Chondrocyte (in vitro differentiated cells): Measurements from ENCODE around the gene OSR1. TPM values are rescaled to one million over a fixed set of nuclear protein-coding genes. Genes with fewer than 3 reads are reported as not detected.

Experiments
- DNase-seq: peaks from one replicate; pipeline ENCODE4 v3.0.0; 2021; ENCODE audit warnings: mixed read lengths, low spot score
- H3K27ac Mint-ChIP-seq: one replicate; pipeline ENCODE4 v1.8.0; 2021; ENCODE audit warnings: mild to moderate bottlenecking, moderate library complexity, mixed read lengths; ENCODE audit not compliant: unreplicated experiment
- H3K27me3 Mint-ChIP-seq: 2 replicates; pipeline ENCODE4 v1.8.0; 2021; ENCODE audit warnings: low read depth, mixed read lengths
- H3K36me3 Mint-ChIP-seq: 2 replicates; pipeline ENCODE4 v1.8.0; 2021; ENCODE audit warnings: low read depth, mixed read lengths
- H3K4me1 Mint-ChIP-seq: 2 replicates; pipeline ENCODE4 v1.8.0; 2021; ENCODE audit warnings: low read depth, mild to moderate bottlenecking, mixed read lengths
- H3K4me3 Mint-ChIP-seq: one replicate; pipeline ENCODE4 v1.8.0; 2021; ENCODE audit warnings: mild to moderate bottlenecking, moderate library complexity, mixed read lengths; ENCODE audit not compliant: unreplicated experiment
- H3K9me3 Mint-ChIP-seq: 2 replicates; pipeline ENCODE4 v1.8.0; 2021; ENCODE audit warnings: low read depth, mixed read lengths
- total RNA-seq: library from RNA; stranded (reverse); gene quantifications from 3 replicates; pipeline ENCODE4 v1.2.1, GENCODE V29; 2021
- TF ChIP-seq, protein P1 (sequence below): fragments of 200-600 bp; sonication (generic); IDR thresholded peaks from 2 replicates; pipeline ENCODE4 v1.5.0; 2021; ENCODE audit warnings: antibody characterized with exemption, mild to moderate bottlenecking, moderate library complexity

The OSR1 gene
- total RNA-seq, 1 donor from 2014 or later = 34.5 TPM

DNA sequence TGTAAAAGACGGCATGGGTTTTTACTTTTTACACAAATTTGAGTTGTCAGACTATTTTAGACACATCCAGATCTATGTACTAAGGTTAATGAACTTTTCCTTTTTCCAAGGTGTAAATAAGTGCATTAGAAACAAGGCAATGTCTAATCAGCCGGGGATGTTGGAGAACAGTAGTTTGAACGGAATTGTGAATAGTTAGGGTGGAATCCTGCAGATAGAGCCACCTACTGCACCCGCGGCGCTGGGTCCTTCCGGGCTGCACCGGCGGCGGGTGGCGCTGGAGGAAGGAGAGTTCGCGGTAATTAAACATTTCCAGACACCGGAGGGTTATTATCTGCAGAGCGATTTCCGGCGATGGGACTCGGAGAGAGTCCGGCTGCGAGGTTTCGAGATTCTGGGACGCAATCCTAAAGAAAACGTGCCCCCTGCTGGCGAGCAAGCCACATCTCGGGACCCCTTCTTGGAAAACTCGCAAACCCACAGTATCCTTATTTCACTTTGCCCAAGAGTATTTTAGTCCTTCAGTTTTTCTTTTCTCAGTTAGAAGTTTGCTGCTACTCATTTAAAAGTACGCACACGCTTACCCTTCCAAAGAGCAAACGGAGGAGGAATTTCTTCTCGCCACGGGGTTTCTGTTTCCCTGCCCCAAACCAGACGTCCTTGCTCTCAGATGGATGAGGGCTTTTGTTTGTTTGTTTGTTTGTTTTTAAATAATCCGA lies 4.5 kb upstream of the OSR1 start:
- H3K4me1 Mint-ChIP-seq = peaks cover 26% of the 10 kb centered on the region
- TF ChIP-seq, protein P1, sequence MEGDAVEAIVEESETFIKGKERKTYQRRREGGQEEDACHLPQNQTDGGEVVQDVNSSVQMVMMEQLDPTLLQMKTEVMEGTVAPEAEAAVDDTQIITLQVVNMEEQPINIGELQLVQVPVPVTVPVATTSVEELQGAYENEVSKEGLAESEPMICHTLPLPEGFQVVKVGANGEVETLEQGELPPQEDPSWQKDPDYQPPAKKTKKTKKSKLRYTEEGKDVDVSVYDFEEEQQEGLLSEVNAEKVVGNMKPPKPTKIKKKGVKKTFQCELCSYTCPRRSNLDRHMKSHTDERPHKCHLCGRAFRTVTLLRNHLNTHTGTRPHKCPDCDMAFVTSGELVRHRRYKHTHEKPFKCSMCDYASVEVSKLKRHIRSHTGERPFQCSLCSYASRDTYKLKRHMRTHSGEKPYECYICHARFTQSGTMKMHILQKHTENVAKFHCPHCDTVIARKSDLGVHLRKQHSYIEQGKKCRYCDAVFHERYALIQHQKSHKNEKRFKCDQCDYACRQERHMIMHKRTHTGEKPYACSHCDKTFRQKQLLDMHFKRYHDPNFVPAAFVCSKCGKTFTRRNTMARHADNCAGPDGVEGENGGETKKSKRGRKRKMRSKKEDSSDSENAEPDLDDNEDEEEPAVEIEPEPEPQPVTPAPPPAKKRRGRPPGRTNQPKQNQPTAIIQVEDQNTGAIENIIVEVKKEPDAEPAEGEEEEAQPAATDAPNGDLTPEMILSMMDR = peak; percentile 98
- H3K27ac Mint-ChIP-seq = peak overlapping the region; percentile 75
- H3K36me3 Mint-ChIP-seq = no peaks in the 10 kb centered on the region
- no peaks in the 10 kb centered on the region for H3K9me3 Mint-ChIP-seq
- H3K27me3 Mint-ChIP-seq = peaks cover 2% of the 10 kb centered on the region
- peak overlapping the region; percentile 86 for H3K4me3 Mint-ChIP-seq
- DNase-seq = no peak

DNA sequence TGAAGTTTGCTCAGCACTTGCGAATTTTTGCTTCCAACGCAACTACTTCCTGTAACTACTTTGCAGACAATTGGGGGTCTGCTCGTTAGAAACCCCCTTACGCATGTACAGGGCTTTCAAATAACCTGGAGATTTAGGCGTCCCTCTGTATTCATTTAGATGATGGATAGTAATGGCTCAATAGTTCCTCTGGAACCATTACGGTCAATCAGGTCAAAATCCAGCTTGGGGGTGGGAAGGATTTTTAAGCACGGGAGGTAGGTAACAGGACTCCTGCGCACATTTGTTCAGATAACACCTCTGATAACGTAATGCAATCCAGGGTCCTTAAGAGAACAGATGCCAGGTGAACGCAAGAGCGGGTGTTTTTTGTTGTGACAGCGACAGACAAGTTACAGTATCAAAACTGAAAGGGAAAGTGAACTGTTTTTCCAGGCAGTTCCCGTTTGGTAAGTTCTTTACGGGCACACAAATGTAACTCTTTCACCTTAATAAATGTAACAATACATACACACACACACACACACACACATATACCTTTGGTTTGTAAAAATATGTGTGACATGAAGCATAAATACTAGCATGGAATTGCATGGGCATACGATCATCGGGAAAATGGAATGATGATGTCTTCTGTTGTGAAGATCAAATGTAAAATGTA lies 3.8 kb upstream of the OSR1 start:
- Mint-ChIP-seq H3K9me3 (no peaks in the 10 kb centered on the region), H3K4me1 (peaks cover 32% of the 10 kb centered on the region), H3K36me3 (no peaks in the 10 kb centered on the region), H3K27ac (peak overlapping the region; percentile 75), H3K27me3 (peaks cover 2% of the 10 kb centered on the region), H3K4me3 (peak overlapping the region; percentile 86)
- TF ChIP-seq, protein P1 = no peak
- no peak for DNase-seq

DNA sequence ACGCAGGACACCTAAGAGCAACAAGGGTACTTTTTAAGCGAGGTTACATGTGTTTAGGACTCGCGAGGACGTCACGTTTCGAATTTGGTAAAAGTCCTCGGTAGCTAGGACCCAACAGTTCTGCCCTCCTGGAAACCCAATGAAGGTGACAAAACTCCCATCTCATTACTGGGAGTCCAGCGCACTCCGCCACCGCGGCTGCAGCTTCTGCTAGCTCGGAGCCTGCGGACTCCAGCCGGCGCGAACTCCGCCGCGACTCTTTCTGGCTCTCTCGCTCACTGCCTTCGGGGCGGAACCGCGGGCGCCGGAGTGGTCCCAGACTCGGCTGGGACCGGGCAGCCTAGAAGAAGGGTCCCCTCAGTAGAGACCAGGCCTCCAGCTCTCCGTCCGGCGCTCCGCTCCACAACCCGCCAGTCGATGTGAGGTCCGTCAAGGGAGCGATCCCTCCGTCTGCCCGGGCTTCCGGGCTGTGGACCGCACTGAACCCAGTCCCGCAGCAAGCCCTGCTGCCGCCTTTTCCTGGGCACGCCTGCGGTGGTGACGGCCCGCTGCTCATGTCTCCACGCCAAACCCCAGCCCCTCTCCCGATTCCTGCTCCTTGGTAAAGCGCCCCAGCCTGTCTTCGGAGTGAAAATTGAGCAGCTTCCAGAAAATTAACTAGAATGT lies 3.0 kb upstream of the OSR1 start:
- peak; percentile 89 for DNase-seq
- Mint-ChIP-seq H3K36me3 (peaks cover 2% of the 10 kb centered on the region), H3K9me3 (no peaks in the 10 kb centered on the region), H3K27ac (peak overlapping the region; percentile 23), H3K4me1 (peaks cover 40% of the 10 kb centered on the region), H3K27me3 (peaks cover 7% of the 10 kb centered on the region), H3K4me3 (peak overlapping the region; percentile 86)
- TF ChIP-seq, protein P1 = peak; percentile 9

DNA sequence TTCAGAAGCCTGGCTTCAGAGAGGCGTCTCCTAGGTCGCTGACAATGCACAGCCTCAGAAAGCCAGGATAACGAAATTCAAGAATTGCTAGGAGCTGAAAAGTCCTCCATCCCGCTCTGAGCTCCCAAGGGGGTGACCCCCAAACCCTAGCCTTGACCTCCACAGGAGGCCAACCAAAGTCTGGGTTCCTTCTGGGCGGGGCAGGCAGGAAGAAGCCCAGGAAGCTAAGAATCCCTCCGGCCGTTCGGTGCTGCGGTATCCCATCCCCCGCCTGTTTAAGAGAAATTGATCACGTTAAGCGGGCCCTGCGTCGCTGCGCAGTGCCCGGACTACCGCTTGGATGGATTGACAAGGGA lies 2.5 kb upstream of the OSR1 start:
- Mint-ChIP-seq H3K4me3 (peak overlapping the region; percentile 86), H3K36me3 (peaks cover 4% of the 10 kb centered on the region), H3K27me3 (peaks cover 7% of the 10 kb centered on the region), H3K9me3 (no peaks in the 10 kb centered on the region), H3K27ac (no peak overlapping the region), H3K4me1 (peaks cover 45% of the 10 kb centered on the region)
- DNase-seq = no peak
- TF ChIP-seq, protein P1 = no peak

DNA sequence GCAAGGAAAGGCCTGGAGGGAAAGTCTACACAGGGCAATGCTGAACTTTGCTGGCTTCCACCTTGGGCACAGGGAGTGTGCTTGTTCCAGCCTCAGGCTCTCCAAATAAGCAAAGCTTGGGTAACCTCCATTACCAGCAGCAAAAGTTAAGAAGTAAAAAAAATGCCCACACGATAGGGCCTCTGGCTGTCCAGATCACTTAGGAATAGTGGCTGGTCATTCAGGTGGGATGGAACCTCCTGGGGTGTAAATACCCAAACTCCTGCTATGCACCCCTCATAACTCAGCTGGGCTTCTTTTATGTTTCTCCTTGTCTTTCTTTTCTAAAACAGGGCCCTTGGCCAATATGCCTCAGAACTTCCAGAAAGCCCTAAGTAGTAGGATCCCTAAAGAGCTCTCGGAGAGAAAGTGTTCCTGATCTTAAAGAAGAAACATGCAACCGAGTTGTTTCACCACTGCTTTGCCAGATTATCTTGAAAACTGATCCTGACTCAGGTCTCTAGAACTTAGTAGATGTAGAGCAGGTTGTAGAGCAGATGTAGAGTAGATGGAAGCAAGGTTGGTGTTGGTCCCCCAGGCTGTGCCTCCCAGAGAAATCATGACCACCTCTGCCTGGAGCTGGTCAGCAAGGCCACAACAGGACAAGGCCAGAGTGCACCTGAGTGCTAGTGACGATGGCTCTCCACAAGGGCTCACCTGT lies 2.0 kb upstream of the OSR1 start:
- DNase-seq = no peak
- Mint-ChIP-seq H3K27ac (no peak overlapping the region), H3K4me1 (peaks cover 48% of the 10 kb centered on the region), H3K9me3 (no peaks in the 10 kb centered on the region), H3K4me3 (no peak overlapping the region), H3K36me3 (peaks cover 4% of the 10 kb centered on the region), H3K27me3 (peaks cover 8% of the 10 kb centered on the region)
- TF ChIP-seq, protein P1 = no peak
